DND-41 (cell line): Measurements from ENCODE around the gene DZIP1.

ENCODE experiments used
- ATAC-seq: fragments of 200-7000 bp; cut with Tn5 transposase; 3 replicates; pipeline ENCODE4 v1.9.1; 2021; ENCODE audit warnings: low read depth; ENCODE audit not compliant: insufficient read depth
- DNase-seq: peaks from one replicate; pipeline ENCODE4 v3.0.0-alpha.2; 2020
- H2AFZ ChIP-seq: 2 replicates; pipeline ENCODE4 v1.6.0; 2012; ENCODE audit warnings: low read depth, low read length
- H3K27ac ChIP-seq: 2 replicates; pipeline ENCODE4 v1.5.1; 2012; ENCODE audit warnings: low read length, inconsistent platforms
- H3K27me3 ChIP-seq: fragments of 200-600 bp; sonication (generic); 2 replicates; pipeline ENCODE4 v1.6.0; 2012; ENCODE audit warnings: low read length, mild to moderate bottlenecking, inconsistent platforms; ENCODE audit not compliant: insufficient read depth, poor library complexity
- H3K36me3 ChIP-seq: 2 replicates; pipeline ENCODE4 v1.5.1; 2012; ENCODE audit warnings: low read length, inconsistent platforms; ENCODE audit not compliant: insufficient read depth
- H3K4me1 ChIP-seq: 2 replicates; pipeline ENCODE4 v1.5.1; 2012; ENCODE audit warnings: mild to moderate bottlenecking, low read length; ENCODE audit not compliant: insufficient read depth
- H3K4me2 ChIP-seq: 2 replicates; pipeline ENCODE4 v1.6.0; 2012; ENCODE audit warnings: mild to moderate bottlenecking, moderate library complexity, low read length, inconsistent platforms; ENCODE audit not compliant: insufficient read depth
- H3K4me3 ChIP-seq, 2 experiments: fragments of 200-600 bp in 1 of 2; shearing (Covaris generic) in 1 of 2; 2 replicates each; pipeline ENCODE4 v1.5.1; 2012 to 2016; ENCODE audit warnings: inconsistent platforms in 2 of 2, low read length in 2 of 2, mild to moderate bottlenecking in 2 of 2, low read depth in 1 of 2, moderate library complexity in 1 of 2
- H3K79me2 ChIP-seq: 2 replicates; pipeline ENCODE4 v1.6.0; 2012; ENCODE audit warnings: low read length, inconsistent platforms; ENCODE audit not compliant: insufficient read depth
- H3K9ac ChIP-seq: 2 replicates; pipeline ENCODE4 v1.6.0; 2012; ENCODE audit warnings: low read depth, mild to moderate bottlenecking, inconsistent platforms, low read length, moderate library complexity
- H3K9me3 ChIP-seq: 2 replicates; pipeline ENCODE4 v1.5.1; 2012; ENCODE audit warnings: low read length, moderate library complexity, mild to moderate bottlenecking, inconsistent platforms; ENCODE audit not compliant: insufficient read depth, severe bottlenecking
- H4K20me1 ChIP-seq: 2 replicates; pipeline ENCODE4 v1.6.0; 2012; ENCODE audit warnings: low read length; ENCODE audit not compliant: insufficient read depth
- EZH2 ChIP-seq: IDR thresholded peaks from 3 replicates; pipeline ENCODE4 v1.6.1; 2012; ENCODE audit warnings: borderline replicate concordance, low read depth, mild to moderate bottlenecking, moderate library complexity, low read length, inconsistent platforms; ENCODE audit not compliant: severe bottlenecking
- TF ChIP-seq, protein P1 (sequence below): IDR thresholded peaks from 2 replicates; pipeline ENCODE4 v1.5.1; 2012; ENCODE audit warnings: borderline replicate concordance, low read length, moderate library complexity, mild to moderate bottlenecking; ENCODE audit not compliant: poor library complexity, severe bottlenecking; ENCODE audit errors: extremely low read depth

DZIP1 gene

DNA sequence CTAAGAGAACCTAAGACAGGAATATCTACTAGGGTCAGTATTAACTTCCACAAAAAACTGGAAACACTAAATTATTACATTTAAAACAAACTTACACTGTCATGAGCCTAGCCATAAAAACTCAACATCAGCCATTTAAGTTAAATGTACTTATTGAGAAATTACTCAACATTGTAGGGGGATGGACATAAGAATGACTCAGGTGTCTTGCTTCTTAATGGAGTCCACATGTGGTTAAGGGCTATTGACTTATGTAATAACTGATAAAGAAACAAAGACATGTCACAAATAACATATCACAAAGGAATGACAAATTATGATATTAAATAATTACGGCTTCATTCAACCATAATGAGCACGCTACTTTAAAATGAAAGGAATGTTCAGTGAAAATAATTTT is 55.8 kb downstream of the DZIP1 start:
- Histone ChIP-seq H3K4me1 (no peaks in the 10 kb centered on the region), H3K27ac (no peak overlapping the region), H3K9ac (no peak overlapping the region), H3K9me3 (no peaks in the 10 kb centered on the region), H3K79me2 (no peaks in the 10 kb centered on the region), H3K27me3 (peaks cover 3% of the 10 kb centered on the region), H3K36me3 (no peaks in the 10 kb centered on the region), H3K4me3 (no peak overlapping the region), H2AFZ (no peak overlapping the region), H4K20me1 (no peaks in the 10 kb centered on the region), H3K4me2 (no peak overlapping the region)
- DNase-seq: no peak
- no peak for TF ChIP-seq EZH2
- TF ChIP-seq, protein P1, sequence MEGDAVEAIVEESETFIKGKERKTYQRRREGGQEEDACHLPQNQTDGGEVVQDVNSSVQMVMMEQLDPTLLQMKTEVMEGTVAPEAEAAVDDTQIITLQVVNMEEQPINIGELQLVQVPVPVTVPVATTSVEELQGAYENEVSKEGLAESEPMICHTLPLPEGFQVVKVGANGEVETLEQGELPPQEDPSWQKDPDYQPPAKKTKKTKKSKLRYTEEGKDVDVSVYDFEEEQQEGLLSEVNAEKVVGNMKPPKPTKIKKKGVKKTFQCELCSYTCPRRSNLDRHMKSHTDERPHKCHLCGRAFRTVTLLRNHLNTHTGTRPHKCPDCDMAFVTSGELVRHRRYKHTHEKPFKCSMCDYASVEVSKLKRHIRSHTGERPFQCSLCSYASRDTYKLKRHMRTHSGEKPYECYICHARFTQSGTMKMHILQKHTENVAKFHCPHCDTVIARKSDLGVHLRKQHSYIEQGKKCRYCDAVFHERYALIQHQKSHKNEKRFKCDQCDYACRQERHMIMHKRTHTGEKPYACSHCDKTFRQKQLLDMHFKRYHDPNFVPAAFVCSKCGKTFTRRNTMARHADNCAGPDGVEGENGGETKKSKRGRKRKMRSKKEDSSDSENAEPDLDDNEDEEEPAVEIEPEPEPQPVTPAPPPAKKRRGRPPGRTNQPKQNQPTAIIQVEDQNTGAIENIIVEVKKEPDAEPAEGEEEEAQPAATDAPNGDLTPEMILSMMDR: no peak
- ATAC-seq: no peak

DNA sequence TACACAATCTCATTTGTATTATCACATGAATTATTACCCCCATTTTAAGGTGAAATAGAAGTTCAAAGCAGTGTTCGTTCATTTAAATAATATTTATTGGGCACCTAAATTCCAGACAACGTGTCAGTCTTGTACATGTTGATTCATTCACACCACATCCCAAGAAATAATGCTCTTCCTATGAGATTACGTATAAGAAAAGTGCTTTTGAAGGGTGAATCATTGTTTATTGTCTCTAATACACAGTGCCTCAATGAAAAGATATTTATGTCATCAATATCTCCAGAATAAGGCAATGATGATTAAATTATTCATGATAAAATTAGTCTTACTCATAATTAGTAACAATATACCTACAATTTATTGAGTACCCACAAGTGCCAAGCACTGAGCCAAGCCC is 56.4 kb downstream of the DZIP1 start:
- Histone ChIP-seq H3K36me3 (no peaks in the 10 kb centered on the region), H4K20me1 (no peaks in the 10 kb centered on the region), H3K79me2 (no peaks in the 10 kb centered on the region), H3K4me2 (no peak overlapping the region), H3K27ac (no peak overlapping the region), H2AFZ (no peak overlapping the region), H3K9ac (no peak overlapping the region), H3K9me3 (no peaks in the 10 kb centered on the region), H3K4me3 (no peak overlapping the region), H3K4me1 (no peaks in the 10 kb centered on the region), H3K27me3 (peaks cover 3% of the 10 kb centered on the region)
- no peak for DNase-seq
- ATAC-seq: no peak
- no peak for TF ChIP-seq EZH2
- TF ChIP-seq, protein P1: no peak

- Histone ChIP-seq H3K79me2 (no peaks in the 10 kb centered on the region), H3K4me1 (no peaks in the 10 kb centered on the region), H3K4me2 (no peak overlapping the region), H3K9ac (no peak overlapping the region), H3K9me3 (no peaks in the 10 kb centered on the region), H3K27me3 (peaks cover 3% of the 10 kb centered on the region), H2AFZ (no peak overlapping the region), H3K4me3 (no peak overlapping the region), H3K27ac (no peak overlapping the region), H4K20me1 (no peaks in the 10 kb centered on the region), H3K36me3 (no peaks in the 10 kb centered on the region)
- ATAC-seq (no peak), DNase-seq (no peak)
- TF ChIP-seq, protein P1: no peak
- TF ChIP-seq EZH2: no peak
Measured at GRCh38 chr13:95585867-95586266, 58.6 kb downstream of the DZIP1 start.

GRCh38 chr13:95579303-95579702 is 65.2 kb downstream of the DZIP1 start:
- H3K9me3 ChIP-seq: no peaks in the 10 kb centered on the region
- H3K36me3 ChIP-seq: no peaks in the 10 kb centered on the region
- H3K4me3 ChIP-seq: no peak overlapping the region
- no peak for ATAC-seq
- H3K27me3 ChIP-seq: no peaks in the 10 kb centered on the region
- no peak overlapping the region for H2AFZ ChIP-seq
- TF ChIP-seq EZH2: no peak
- TF ChIP-seq, protein P1: no peak
- no peak overlapping the region for H3K27ac ChIP-seq
- H4K20me1 ChIP-seq: no peaks in the 10 kb centered on the region
- no peak overlapping the region for H3K4me2 ChIP-seq
- no peaks in the 10 kb centered on the region for H3K79me2 ChIP-seq
- no peaks in the 10 kb centered on the region for H3K4me1 ChIP-seq
- no peak for DNase-seq
- H3K9ac ChIP-seq: no peak overlapping the region
